ENCODE results near the gene CDH5.
"Not testable (repeated sequence)": the region's sequence is repeated elsewhere in the genome, so short reads cannot be mapped to it uniquely, and the experiment has no call there.

CDH5 gene

GRCh38 chr16:66325717-66326376 is 40.6 kb upstream of the CDH5 start:
- no peak for TF ChIP-seq CTCF (IDR thresholded peaks at IDR 0.05; ENCODE audit: control extremely low read depth, extremely low read depth, low read depth, missing control alignments)
- no peak for DNase-seq (ENCODE audit: extremely low spot score)
- ChIA-PET CTCF (interaction anchor here (0.9 to 21.7 kb wide), 3 partner anchors 9 to 32 kb away, joined by 3 to 150 read pairs (median 3); no protein-coding TSS in a partner anchor), POLR2A (no interaction called here)

DNA sequence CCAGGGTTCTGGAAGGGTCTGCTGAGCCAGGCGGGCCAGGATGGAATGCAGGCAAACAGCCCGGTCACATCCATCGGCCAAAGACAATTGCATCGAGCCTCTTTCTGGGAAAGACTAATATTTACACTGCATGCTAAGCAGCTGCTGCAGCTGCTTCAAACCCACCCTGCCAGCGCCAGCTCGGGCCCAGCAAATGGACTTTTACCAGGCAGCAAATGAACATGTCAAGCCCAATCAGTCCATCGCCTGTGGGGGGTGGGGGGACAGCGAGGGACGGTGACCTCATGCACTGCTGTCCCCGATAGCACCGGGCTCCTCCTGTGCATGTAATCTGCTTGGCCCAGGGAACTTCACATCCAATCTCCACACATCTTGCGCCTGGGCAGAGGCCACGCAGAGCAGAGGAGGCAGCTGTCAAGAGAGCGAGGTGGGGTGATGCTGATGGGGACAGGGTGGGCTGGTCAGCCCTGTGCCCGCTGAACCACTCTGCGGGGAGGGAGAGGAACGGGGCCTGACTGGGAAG is 39.4 kb upstream of the CDH5 start:
- CTCF ChIA-PET, result interaction anchor here (0.9 to 21.7 kb wide), 2 partner anchors 10 to 15 kb away, joined by 3 to 150 read pairs; no protein-coding TSS in a partner anchor
- POLR2A ChIA-PET, result no interaction called here

DNA sequence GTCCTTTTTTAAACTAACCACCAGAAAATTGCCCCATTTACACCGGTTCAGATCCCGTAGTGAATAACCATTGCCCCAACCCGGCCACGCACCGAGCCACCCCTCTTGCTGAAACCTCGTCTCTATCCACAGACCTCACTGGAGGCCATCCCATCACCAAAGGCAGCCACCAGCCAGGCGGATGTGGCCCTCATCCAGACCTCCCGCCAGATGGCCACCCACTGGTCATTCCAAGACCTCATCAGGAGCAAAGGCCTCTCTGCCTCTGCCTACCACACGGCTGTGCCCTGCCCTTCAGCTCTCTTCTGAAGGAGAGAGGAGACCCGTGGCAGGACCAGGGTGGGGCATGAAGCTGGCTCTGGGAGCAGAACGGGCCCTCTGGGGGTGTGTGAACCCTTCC is 38.2 kb upstream of the CDH5 start:
- no peak for TF ChIP-seq CTCF (IDR thresholded peaks at IDR 0.05; ENCODE audit: control extremely low read depth, extremely low read depth, low read depth, missing control alignments)
- DNase-seq (ENCODE audit: extremely low spot score), result no peak
- ChIA-PET CTCF (interaction anchor here (1.2 to 21.7 kb wide), 2 partner anchors 13 to 57 kb away, joined by 3 to 150 read pairs; no protein-coding TSS in a partner anchor), POLR2A (no interaction called here)

More for the DNA sequence above, 39.4 kb upstream of the CDH5 start:
- TF ChIP-seq CTCF (IDR thresholded peaks at IDR 0.05; ENCODE audit: control extremely low read depth, extremely low read depth, low read depth, missing control alignments), result no peak
- DNase-seq (ENCODE audit: extremely low spot score), result no peak

DNA sequence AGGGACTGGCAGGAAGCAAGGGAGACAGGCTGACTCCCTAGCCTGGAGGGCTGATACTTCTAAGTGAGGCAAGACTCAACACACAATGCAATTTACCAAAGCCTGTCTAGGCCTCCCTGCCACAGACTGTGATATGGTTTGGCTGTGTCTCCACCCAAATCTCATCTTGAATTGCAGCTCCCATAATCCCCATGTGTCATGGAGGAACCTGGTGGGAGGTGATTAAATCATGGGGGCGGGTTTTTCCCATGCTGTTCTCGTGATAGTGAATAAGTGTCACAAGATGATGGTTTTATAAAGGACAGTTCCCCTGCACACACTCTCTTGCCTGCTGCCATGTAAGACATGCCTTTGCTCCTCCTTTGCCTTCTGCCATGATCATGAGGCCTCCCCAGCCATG is 35.0 kb upstream of the CDH5 start:
- POLR2A ChIA-PET; DNase-seq (ENCODE audit: extremely low spot score): not testable (repeated sequence)
- CTCF ChIA-PET, result interaction anchor here (21.7 kb wide), 1 partner anchor 10 kb away, joined by 150 read pairs; no protein-coding TSS in a partner anchor

- no peak for TF ChIP-seq CTCF (IDR thresholded peaks at IDR 0.05; ENCODE audit: control extremely low read depth, extremely low read depth, low read depth, missing control alignments)
- ChIA-PET CTCF (interaction anchor here (21.7 kb wide), 1 partner anchor 9 kb away, joined by 150 read pairs; no protein-coding TSS in a partner anchor), POLR2A (no interaction called here)
- DNase-seq (ENCODE audit: extremely low spot score), result no peak
Observed at GRCh38 chr16:66332634-66333610, 33.6 kb upstream of the CDH5 start.

- CTCF ChIA-PET, result interaction anchor here (0.8 to 21.7 kb wide), 4 partner anchors 7 to 61 kb away, joined by 3 to 150 read pairs (median 68); no protein-coding TSS in a partner anchor
- no peak for DNase-seq (ENCODE audit: extremely low spot score)
- no peak for TF ChIP-seq CTCF (IDR thresholded peaks at IDR 0.05; ENCODE audit: control extremely low read depth, extremely low read depth, low read depth, missing control alignments)
- POLR2A ChIA-PET, result no interaction called here
Observed at GRCh38 chr16:66334853-66335574, 31.5 kb upstream of the CDH5 start.

Measured in GM10248 (cell line).